DMS 273 treated with DMSO at 0.1 percent for 48 hours (cell line): Measurements from ENCODE around the gene TMEM121B.

Source experiments
- DNase-seq: peaks from one replicate; lab custom pipeline; 2025; lab: John Stamatoyannopoulos, UW

TMEM121B gene

GRCh38 chr22:17109976-17110375 lies 11.2 kb downstream of the TMEM121B start:
- DNase-seq = no peak

- DNase-seq = no peak
Measured at GRCh38 chr22:17109113-17109865, 11.9 kb downstream of the TMEM121B start.

DNA sequence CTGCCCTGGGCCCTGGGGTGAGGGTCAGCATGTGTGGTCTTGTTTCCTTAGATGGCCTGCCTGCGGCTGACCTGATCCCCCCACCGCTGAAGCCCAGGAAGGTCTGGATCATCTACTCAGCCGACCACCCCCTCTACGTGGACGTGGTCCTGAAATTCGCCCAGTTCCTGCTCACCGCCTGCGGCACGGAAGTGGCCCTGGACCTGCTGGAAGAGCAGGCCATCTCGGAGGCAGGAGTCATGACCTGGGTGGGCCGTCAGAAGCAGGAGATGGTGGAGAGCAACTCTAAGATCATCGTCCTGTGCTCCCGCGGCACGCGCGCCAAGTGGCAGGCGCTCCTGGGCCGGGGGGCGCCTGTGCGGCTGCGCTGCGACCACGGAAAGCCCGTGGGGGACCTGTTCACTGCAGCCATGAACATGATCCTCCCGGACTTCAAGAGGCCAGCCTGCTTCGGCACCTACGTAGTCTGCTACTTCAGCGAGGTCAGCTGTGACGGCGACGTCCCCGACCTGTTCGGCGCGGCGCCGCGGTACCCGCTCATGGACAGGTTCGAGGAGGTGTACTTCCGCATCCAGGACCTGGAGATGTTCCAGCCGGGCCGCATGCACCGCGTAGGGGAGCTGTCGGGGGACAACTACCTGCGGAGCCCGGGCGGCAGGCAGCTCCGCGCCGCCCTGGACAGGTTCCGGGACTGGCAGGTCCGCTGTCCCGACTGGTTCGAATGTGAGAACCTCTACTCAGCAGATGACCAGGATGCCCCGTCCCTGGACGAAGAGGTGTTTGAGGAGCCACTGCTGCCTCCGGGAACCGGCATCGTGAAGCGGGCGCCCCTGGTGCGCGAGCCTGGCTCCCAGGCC lies 12.7 kb downstream of the TMEM121B start:
- no peak for DNase-seq

- DNase-seq = no peak
Measured at GRCh38 chr22:17107547-17107810, 13.7 kb downstream of the TMEM121B start.

GRCh38 chr22:17106785-17107546 lies 14.2 kb downstream of the TMEM121B start:
- no peak for DNase-seq

GRCh38 chr22:17106161-17106784 lies 14.9 kb downstream of the TMEM121B start:
- no peak for DNase-seq

- DNase-seq = no peak
Measured at GRCh38 chr22:17105143-17106129, 15.7 kb downstream of the TMEM121B start.

GRCh38 chr22:17104336-17104935 lies 16.7 kb downstream of the TMEM121B start:
- DNase-seq = no peak

GRCh38 chr22:17103351-17103750 lies 17.8 kb downstream of the TMEM121B start:
- no peak for DNase-seq

DNA sequence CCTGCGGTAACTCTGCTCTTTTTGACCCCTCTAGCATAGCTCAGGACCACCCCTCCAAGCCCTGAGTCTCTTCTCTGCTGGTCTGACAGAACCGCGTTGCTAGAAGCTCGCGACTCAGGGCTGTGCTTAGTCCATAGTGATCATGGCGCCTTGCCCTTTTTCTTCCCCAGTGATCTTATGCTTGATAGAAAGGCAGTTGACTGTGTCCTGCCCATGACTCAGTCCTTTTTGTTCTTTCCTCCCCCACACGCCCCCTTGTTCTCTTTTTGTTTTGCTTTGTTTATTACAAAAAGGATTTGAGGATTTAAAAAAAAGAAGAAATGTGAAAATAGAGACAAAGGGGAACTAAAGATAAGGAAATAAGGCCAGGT lies 18.9 kb downstream of the TMEM121B start:
- no peak for DNase-seq

- DNase-seq = no peak
Measured at GRCh38 chr22:17101475-17102296, 19.5 kb downstream of the TMEM121B start.

DNA sequence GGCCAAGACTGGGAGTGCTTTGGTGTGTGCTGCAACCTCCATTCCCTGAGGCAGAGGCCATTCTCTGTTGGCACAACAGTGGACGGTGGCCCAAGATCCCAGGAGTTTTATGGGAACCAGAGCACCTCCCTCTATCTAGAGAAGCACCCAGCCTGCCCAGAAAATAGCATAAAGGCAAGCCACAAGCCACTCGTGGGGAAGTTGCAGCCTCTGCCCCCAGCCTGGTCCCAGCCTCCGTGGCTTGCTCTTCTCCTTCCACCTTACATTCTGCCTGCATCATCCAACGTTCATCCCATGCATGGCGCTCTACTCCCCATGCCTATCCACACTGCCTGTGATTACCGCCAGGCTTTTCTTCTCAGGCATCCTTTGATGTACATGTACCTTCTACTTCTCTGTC lies 20.5 kb downstream of the TMEM121B start:
- no peak for DNase-seq

DNA sequence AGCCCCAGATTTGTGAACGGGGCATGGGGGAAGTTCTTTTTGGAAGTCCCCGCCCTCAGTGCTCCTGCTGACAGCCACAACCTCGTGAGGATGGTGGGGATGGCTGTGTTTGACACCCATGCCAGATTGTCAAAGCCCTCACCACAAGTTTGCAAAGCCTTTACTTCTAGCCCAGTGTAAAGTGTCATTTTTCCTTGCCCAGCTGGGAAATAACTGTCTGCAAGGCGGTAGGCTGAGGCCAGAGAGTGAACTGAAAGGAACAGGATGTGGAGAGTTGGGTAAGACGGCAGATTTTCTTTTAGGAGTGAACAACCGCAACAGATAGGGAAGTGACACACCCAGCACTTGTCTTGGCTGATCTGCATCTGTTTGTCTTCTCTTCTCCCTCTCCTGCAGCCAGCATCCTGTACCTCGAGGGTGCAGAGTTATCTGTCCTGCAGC lies 22.8 kb downstream of the TMEM121B start:
- DNase-seq = no peak

DNA sequence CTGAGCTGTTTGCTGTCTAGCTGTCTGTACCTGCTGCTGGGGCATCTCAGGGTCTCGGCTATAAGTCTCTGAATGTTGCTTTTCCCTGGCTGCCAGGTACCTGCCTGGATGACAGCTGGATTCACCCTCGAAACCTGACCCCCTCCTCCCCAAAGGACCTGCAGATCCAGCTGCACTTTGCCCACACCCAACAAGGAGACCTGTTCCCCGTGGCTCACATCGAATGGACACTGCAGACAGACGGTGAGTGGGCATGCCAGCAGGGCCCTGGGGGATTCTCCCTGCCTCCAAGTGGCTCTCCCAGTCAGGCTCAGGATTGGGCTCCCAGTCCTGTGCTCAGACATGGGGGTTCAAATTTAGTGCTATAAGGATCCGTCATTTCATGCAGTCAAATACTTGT lies 23.5 kb downstream of the TMEM121B start:
- DNase-seq = no peak

GRCh38 chr22:17097062-17097461 lies 24.1 kb downstream of the TMEM121B start:
- no peak for DNase-seq

- DNase-seq = no peak
Measured at GRCh38 chr22:17096071-17096470, 25.1 kb downstream of the TMEM121B start.

- no peak for DNase-seq
Measured at GRCh38 chr22:17095538-17095937, 25.6 kb downstream of the TMEM121B start.

- DNase-seq = no peak
Measured at GRCh38 chr22:17093081-17093480, 28.1 kb downstream of the TMEM121B start.

DNA sequence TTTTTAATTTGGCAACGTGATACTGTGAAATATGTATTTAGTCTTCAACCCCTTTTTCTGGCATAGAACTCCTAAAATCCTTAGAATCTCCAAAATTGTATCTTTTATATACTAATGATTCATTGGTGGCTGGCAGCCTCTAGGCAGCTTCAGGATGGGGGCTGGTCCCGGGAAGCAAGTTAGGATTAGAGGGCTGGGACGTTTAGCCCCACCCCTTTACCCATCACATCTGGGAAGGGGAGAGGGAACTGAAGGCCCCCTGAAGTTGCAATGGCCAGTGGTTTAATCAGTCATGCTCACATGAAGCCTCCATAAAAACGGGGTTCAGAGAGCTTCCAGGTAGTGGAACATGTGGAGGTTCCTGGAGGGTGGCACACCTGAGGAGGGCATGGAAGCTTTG lies 29.3 kb downstream of the TMEM121B start:
- no peak for DNase-seq

DNA sequence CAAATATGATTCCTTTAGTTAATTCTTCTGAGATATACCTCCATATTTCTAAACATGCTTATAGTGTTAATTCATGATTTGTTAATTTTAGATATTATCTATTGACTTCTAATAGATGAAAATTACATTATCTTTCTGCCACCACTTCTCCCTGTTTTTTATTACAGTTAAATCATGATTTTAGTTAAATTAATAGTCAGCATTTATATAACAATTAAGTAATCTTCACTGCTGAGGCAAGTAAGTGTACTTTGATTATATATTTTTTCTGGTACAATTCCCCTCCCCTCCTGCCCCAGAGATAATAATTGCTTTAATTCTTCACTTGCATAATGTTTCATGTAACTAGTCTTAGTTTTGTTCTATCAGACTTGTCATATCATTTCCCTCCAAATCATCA lies 30.6 kb downstream of the TMEM121B start:
- no peak for DNase-seq
